C4-2B (cell line): Measurements from ENCODE around the gene ARHGAP22.
A peak's percentile ranks its signal among the peaks of the same experiment; 100 is the strongest.

Experiments used
- H3K27ac ChIP-seq: fragments of 450-650 bp; 2 replicates; pipeline ENCODE4 v1.5.1; 2017
- ZFX ChIP-seq: fragments of 450-650 bp; IDR thresholded peaks from 2 replicates; pipeline ENCODE4 v1.6.1; 2017
- TF ChIP-seq, protein P1 (sequence below): fragments of 450-650 bp; conservative IDR thresholded peaks from 2 replicates; pipeline ENCODE4 v1.5.1; 2017; ENCODE audit warnings: mild to moderate bottlenecking

Gene ARHGAP22

DNA sequence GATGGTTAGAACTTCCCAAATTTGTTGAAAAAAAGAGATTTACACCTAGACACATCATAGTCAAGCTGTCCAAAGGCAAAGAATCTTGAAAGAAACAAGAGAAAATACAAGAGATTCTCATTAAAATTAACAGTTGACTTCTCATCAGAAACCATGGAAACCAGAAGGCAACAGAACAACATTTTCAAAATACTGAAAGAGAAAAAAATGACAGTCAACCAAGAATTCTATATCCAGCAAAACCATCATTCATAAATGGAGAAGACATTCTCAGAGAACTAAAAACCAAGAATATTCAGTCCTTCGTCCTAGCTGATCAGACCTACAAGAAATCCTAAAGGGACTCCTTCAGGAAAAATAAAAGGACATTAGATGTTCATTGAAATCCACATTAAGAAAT is 90.6 kb downstream of the ARHGAP22 start:
- no peak overlapping the region for H3K27ac ChIP-seq
- TF ChIP-seq ZFX: no peak
- TF ChIP-seq, protein P1, sequence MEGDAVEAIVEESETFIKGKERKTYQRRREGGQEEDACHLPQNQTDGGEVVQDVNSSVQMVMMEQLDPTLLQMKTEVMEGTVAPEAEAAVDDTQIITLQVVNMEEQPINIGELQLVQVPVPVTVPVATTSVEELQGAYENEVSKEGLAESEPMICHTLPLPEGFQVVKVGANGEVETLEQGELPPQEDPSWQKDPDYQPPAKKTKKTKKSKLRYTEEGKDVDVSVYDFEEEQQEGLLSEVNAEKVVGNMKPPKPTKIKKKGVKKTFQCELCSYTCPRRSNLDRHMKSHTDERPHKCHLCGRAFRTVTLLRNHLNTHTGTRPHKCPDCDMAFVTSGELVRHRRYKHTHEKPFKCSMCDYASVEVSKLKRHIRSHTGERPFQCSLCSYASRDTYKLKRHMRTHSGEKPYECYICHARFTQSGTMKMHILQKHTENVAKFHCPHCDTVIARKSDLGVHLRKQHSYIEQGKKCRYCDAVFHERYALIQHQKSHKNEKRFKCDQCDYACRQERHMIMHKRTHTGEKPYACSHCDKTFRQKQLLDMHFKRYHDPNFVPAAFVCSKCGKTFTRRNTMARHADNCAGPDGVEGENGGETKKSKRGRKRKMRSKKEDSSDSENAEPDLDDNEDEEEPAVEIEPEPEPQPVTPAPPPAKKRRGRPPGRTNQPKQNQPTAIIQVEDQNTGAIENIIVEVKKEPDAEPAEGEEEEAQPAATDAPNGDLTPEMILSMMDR: no peak

DNA sequence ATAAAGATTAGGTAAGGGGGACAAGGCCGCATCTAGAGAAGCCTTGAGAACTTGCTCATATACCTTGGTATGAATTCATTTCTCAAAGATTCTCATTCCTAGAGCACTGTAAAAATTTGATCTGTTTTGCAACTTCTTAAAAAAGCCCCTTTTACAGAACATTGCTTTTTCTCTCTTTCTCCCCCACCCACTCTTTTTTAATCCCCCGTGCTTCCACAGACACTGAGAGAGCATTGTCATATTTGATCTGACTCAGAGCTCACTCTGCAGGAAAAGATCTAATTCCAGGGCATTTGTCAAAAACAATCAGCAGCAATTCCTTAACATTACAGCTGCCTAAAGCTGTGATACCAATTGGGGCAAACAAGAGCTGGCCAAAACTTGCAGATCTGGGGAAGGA is 92.0 kb downstream of the ARHGAP22 start:
- TF ChIP-seq, protein P1: no peak
- TF ChIP-seq ZFX: no peak

DNA sequence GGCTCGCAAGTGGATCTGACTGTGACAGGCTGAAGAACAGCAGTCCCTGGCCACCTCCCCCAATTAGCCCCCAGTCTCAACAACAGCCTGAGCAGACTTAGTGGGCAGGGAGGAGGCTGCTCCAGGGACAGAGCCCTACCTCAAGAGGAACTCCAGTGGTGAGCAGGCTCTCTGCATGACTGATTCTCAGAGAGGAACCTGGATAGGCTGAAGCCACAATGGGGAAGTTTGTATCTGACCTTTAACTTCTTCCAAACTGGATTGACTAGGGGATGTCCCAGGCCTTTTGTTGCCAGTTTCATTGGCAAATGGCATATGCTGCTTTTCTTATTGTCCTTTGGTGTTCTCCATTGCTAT is 93.0 kb downstream of the ARHGAP22 start:
- H3K27ac ChIP-seq: no peak overlapping the region
- TF ChIP-seq, protein P1: no peak
- no peak for TF ChIP-seq ZFX

More for the DNA sequence above, 92.0 kb downstream of the ARHGAP22 start:
- no peak overlapping the region for H3K27ac ChIP-seq

DNA sequence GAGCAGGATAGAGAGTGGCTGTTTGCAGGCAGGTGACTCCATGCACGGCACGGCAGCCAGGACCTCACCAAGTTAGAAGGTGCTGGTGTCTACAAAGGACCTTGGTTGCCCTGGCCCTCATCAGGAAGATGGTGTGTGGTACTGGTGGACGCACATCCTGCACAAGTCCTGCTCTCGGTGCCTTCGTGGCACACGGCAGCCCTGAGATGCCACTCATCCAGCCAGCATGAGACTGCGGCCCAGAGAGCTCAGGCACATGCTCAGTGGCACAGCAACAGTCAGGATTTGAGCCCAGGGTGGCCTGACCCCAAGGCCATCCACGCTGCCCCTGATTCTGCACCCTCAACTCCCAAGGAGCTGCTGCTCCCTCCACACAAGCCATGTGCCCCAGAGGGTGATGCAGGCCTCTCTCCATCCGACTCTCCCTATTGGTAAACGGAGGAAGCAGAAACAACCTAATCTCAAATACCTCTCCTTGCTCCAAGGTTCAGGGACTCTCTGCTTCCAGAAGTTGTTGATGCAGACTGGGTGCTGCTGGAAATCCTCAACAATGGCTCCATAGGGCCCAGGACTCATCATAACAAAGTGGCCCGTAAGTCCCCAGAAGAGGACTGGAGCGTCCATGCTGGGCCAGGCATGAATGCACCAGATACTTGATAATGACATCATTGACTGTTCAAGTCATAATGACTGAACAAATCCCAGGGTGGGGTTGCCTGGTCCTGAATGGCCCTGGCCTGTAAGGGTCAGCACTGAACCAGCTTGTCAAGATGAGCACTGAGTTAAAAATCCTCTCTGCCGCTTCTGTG is 93.6 kb downstream of the ARHGAP22 start:
- TF ChIP-seq, protein P1: no peak
- TF ChIP-seq ZFX: no peak
- H3K27ac ChIP-seq: no peak overlapping the region

GRCh38 chr10:48509974-48510692 is 94.7 kb downstream of the ARHGAP22 start:
- no peak for TF ChIP-seq ZFX
- TF ChIP-seq, protein P1: peak; percentile 65
- H3K27ac ChIP-seq: no peak overlapping the region

- TF ChIP-seq, protein P1: no peak
- TF ChIP-seq ZFX: no peak
- no peak overlapping the region for H3K27ac ChIP-seq
These were observed 95.8 kb downstream of the ARHGAP22 start for GRCh38 chr10:48508791-48509772.
